ENCODE results near the gene PPP1CC. TPM values are rescaled to one million over a fixed set of nuclear protein-coding genes. Genes with fewer than 3 reads are reported as not detected.
"Not testable (repeated sequence)": the region's sequence is repeated elsewhere in the genome, so short reads cannot be mapped to it uniquely, and the experiment has no call there.

Gene PPP1CC
- total RNA-seq, 2 donors from 2014 or later = 99.5 to 199 TPM

GRCh38 chr12:110774824-110775223 lies 32.1 kb upstream of the PPP1CC start:
- no peak for DNase-seq (ENCODE audit: low spot score)
- no peak overlapping the region for H3K27ac ChIP-seq
- no peaks in the 10 kb centered on the region for H3K4me1 ChIP-seq
- no peaks in the 10 kb centered on the region for H3K36me3 ChIP-seq
- no peak for TF ChIP-seq CTCF (IDR thresholded peaks at IDR 0.05)
- H3K9me3 ChIP-seq = peaks cover 0 to 6% of the 10 kb centered on the region in 2 donors
- H3K4me3 ChIP-seq = no peak overlapping the region
- H3K27me3 ChIP-seq = no peaks in the 10 kb centered on the region

- TF ChIP-seq CTCF (IDR thresholded peaks at IDR 0.05) = no peak
Measured at GRCh38 chr12:110768960-110769359, 26.3 kb upstream of the PPP1CC start.

GRCh38 chr12:110767863-110768262 lies 25.2 kb upstream of the PPP1CC start:
- no peaks in the 10 kb centered on the region for H3K27me3 ChIP-seq
- H3K27ac ChIP-seq = no peak overlapping the region
- H3K4me3 ChIP-seq = no peak overlapping the region
- no peak for DNase-seq (ENCODE audit: low spot score)
- H3K4me1 ChIP-seq = no peaks in the 10 kb centered on the region
- no peaks in the 10 kb centered on the region for H3K36me3 ChIP-seq
- TF ChIP-seq CTCF (IDR thresholded peaks at IDR 0.05) = no peak
- peaks cover 0 to 6% of the 10 kb centered on the region in 2 donors for H3K9me3 ChIP-seq

More at GRCh38 chr12:110768960-110769359, 26.3 kb upstream of the PPP1CC start:
- no peak for DNase-seq (ENCODE audit: low spot score)
- Histone ChIP-seq H3K4me1 (no peaks in the 10 kb centered on the region), H3K27me3 (no peaks in the 10 kb centered on the region), H3K36me3 (no peaks in the 10 kb centered on the region), H3K4me3 (no peak overlapping the region), H3K27ac (no peak overlapping the region), H3K9me3 (peaks cover 0 to 6% of the 10 kb centered on the region in 2 donors)

- Histone ChIP-seq H3K9me3 (no peaks in the 10 kb centered on the region), H3K27me3 (no peaks in the 10 kb centered on the region), H3K27ac (no peak overlapping the region), H3K4me1 (no peaks in the 10 kb centered on the region), H3K36me3 (no peaks in the 10 kb centered on the region), H3K4me3 (no peak overlapping the region)
- TF ChIP-seq CTCF (IDR thresholded peaks at IDR 0.05) = no peak
- no peak for DNase-seq (ENCODE audit: low spot score)
Measured at GRCh38 chr12:110766311-110767154, 23.8 kb upstream of the PPP1CC start.

GRCh38 chr12:110765572-110765971 lies 22.9 kb upstream of the PPP1CC start:
- not testable (repeated sequence) for H3K9me3 ChIP-seq; H3K4me1 ChIP-seq; H3K4me3 ChIP-seq; DNase-seq (ENCODE audit: low spot score); H3K27me3 ChIP-seq; H3K27ac ChIP-seq; H3K36me3 ChIP-seq

GRCh38 chr12:110765111-110765510 lies 22.4 kb upstream of the PPP1CC start:
- no peaks in the 10 kb centered on the region for H3K27me3 ChIP-seq
- H3K4me1 ChIP-seq = no peaks in the 10 kb centered on the region
- DNase-seq (ENCODE audit: low spot score) = no peak
- no peak for TF ChIP-seq CTCF (IDR thresholded peaks at IDR 0.05)
- no peak overlapping the region for H3K4me3 ChIP-seq
- no peak overlapping the region for H3K27ac ChIP-seq
- no peaks in the 10 kb centered on the region for H3K36me3 ChIP-seq
- no peaks in the 10 kb centered on the region for H3K9me3 ChIP-seq
